ENCODE results near the gene CTIF.

Gene CTIF

GRCh38 chr18:48552130-48552529 is 13.3 kb downstream of the CTIF start:
- DNase-seq (ENCODE audit: low read depth) = no peak

- no peak for DNase-seq (ENCODE audit: low read depth)
Observed at GRCh38 chr18:48553236-48553635, 14.4 kb downstream of the CTIF start.

GRCh38 chr18:48554610-48555400 is 16.0 kb downstream of the CTIF start:
- no peak for DNase-seq (ENCODE audit: low read depth)

GRCh38 chr18:48555465-48555995 is 16.7 kb downstream of the CTIF start:
- no peak for DNase-seq (ENCODE audit: low read depth)

GRCh38 chr18:48557640-48558174 is 18.9 kb downstream of the CTIF start:
- no peak for DNase-seq (ENCODE audit: low read depth)

- no peak for DNase-seq (ENCODE audit: low read depth)
Observed at GRCh38 chr18:48558248-48558647, 19.4 kb downstream of the CTIF start.

GRCh38 chr18:48560491-48560890 is 21.7 kb downstream of the CTIF start:
- DNase-seq (ENCODE audit: low read depth) = no peak

- DNase-seq (ENCODE audit: low read depth) = no peak
Observed at GRCh38 chr18:48562075-48562474, 23.2 kb downstream of the CTIF start.

- no peak for DNase-seq (ENCODE audit: low read depth)
Observed at GRCh38 chr18:48563027-48563426, 24.2 kb downstream of the CTIF start.

- DNase-seq (ENCODE audit: low read depth) = no peak
Observed at GRCh38 chr18:48564139-48564538, 25.3 kb downstream of the CTIF start.

GRCh38 chr18:48565105-48565504 is 26.3 kb downstream of the CTIF start:
- no peak for DNase-seq (ENCODE audit: low read depth)

GRCh38 chr18:48566589-48566988 is 27.8 kb downstream of the CTIF start:
- DNase-seq (ENCODE audit: low read depth) = no peak

GRCh38 chr18:48567388-48567787 is 28.6 kb downstream of the CTIF start:
- DNase-seq (ENCODE audit: low read depth) = no peak

GRCh38 chr18:48569139-48569914 is 30.5 kb downstream of the CTIF start:
- DNase-seq (ENCODE audit: low read depth) = no peak

GRCh38 chr18:48569915-48570264 is 31.1 kb downstream of the CTIF start:
- DNase-seq (ENCODE audit: low read depth) = no peak

GRCh38 chr18:48570313-48570712 is 31.5 kb downstream of the CTIF start:
- DNase-seq (ENCODE audit: low read depth) = no peak

GRCh38 chr18:48571639-48572384 is 33.0 kb downstream of the CTIF start:
- peak; percentile 81 for DNase-seq (ENCODE audit: low read depth)

- peak; percentile 16 for DNase-seq (ENCODE audit: low read depth)
Observed at GRCh38 chr18:48572402-48573126, 33.7 kb downstream of the CTIF start.

- DNase-seq (ENCODE audit: low read depth) = no peak
Observed at GRCh38 chr18:48573632-48574283, 34.9 kb downstream of the CTIF start.

GRCh38 chr18:48574667-48575300 is 36.0 kb downstream of the CTIF start:
- no peak for DNase-seq (ENCODE audit: low read depth)

GRCh38 chr18:48575301-48575657 is 36.4 kb downstream of the CTIF start:
- DNase-seq (ENCODE audit: low read depth) = no peak
